AG09319 (cell line): ENCODE results near the gene LSS.

Source experiments
- DNase-seq: peaks from one replicate; pipeline ENCODE4 v3.0.0-alpha.2; 2010; ENCODE audit warnings: low read depth; ENCODE audit errors: extremely low read depth
- CTCF ChIP-seq: IDR thresholded peaks from 2 replicates; pipeline ENCODE4 v1.5.1; 2011; ENCODE audit warnings: low read depth, mild to moderate bottlenecking, inconsistent platforms, low read length, moderate library complexity

LSS gene

DNA sequence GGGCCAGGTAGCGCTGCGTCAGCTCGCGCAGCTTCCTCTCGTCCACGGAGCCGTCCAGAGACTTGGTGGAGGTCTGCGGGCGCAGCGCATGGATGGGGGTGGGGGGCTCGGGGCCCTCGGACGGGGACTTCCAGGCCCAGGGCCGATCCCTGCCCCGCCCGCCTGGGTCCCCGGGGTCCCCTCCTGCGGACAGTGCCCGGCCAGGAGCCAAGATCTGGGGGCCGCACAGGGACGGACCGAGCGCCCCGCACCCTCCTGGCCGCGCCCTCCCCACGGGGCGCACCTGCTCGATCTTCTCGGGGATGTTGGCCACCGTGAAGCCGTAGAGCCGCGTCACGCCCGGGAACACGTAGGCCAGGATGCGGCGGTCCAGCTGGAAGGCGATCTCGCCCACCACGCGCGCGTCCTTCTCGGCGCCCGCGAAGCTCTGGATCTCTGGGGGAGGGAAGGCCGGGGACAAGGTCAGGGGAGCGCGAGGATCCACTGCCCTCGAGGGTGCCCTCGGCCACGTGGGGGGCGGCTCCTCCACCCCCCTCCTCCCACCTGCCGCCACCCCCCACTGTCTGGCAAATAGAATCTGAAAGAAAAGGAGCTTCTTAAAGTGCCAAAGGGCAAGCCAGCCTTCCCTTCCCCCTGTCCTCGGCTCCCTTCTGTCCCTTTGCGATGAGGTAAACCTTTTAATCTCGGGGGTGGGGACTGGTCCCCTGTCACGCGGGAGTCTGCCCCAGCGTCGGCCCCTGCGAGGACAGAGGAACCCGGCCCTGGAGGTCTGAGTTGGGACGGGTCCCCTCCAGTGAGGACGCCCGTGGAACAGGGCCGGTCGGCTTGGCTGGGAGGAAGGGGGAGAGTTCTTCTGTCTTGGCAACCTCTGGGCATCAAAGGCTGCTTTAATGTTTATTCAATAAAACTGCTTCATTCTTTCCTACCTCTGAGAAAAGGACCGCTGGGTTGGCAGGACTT, 66.7 kb downstream of the LSS start:
- TF ChIP-seq CTCF = no peak
- no peak for DNase-seq

GRCh38 chr21:46160907-46161632, 67.5 kb downstream of the LSS start:
- DNase-seq = no peak
- TF ChIP-seq CTCF = no peak

DNA sequence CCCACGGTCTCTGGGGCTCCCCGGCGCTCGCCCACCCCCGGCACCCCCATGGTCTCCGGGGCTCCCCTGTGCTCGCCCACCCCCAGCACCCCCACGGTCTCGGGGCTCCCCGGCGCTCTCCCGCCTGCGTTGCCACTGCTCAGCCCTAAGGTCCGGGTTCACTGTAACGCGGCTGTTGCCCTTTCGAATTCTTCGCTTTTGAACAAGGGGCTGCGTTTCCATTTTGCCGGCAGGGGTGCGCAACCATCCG, 68.0 kb downstream of the LSS start:
- no peak for TF ChIP-seq CTCF
- DNase-seq = no peak

DNA sequence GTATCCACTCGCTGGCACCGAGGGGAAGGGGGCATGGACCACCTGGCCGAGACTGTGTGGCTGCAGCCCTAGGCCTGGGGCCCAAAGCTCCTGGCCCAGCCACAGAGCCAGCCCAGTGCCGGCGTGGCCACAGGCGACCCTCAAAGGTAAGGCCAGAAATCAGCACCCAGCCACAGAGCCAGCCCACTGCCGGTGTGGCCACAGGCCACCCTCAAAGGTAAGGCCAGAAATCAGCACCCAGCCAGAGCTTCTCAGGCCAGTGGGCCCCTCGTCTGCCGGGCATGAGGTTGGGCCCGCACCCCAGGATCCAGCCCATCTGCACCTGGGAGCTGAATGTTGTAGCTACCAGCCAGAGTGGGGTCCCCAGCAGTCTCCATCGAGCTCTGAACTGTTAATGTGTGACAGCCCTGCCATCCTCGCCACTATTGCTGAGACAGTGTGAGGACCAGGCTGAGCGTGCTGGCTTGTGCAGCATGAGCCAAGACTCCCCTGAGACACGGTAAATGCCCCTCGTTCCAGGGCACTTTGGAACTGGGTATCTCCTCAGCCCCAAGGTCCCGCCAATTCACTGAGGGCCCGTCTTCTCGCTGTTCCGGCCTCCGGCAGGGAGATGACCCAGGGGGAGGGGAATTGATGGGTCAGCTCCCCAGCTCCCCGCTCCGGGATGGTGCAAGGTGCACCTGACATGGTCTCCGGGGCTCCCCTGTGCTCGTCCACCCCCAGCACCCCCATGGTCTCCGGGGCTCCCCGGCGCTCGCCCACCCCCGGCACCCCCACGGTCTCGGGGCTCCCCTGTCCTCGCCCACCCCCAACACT, 68.5 kb downstream of the LSS start:
- no peak for DNase-seq
- no peak for TF ChIP-seq CTCF

DNA sequence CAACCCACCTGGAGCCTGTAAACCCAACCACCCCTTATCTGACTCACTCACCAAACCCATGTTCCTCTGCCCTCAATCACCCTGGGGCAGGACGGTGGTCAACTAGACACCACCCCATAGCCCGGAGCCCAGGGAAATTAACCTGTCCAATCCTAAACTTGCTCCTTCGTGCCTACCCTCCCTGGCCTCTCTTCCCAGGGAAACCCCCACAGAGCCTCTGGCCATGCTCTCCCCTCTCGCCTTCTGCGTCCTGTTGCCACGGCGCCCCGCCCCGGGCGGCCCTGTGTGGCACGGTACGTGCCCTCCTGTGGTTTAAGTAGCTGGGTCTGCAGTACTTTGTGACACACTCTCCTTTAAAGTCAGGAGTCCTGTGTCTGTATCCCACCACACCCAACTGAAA, 69.2 kb downstream of the LSS start:
- TF ChIP-seq CTCF = no peak

DNA sequence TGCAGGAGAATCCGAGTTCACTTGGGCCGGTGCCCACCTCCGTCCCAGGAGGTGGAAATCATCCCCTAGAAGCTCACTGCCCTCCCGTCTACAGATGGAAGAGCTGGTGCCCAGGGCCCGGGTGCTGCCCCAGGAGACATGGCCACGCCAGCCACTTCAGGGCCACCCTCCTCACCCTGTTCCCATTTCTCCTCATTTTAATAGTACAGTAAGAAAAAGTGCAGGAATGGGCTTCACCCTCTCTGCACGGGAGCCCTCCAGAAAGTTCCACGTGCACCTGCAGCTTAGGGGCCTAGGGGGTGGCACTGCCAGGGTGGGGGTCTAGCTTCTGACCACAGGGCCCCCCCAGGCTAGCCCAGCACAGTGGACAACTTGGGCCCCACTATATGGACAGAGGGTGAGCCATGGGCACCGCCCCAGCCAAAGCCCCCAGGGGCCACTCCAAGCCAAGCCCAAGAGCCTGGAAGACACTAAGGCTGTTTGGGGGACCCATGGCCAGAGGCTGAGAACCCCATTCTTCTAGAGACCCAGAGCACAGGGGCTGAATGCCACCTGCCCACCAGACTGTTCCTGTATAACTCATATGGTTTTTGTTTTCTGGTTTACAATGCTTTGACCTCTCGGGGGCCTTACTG, 69.8 kb downstream of the LSS start:
- DNase-seq = no peak
- no peak for TF ChIP-seq CTCF

More for the DNA sequence above, 69.2 kb downstream of the LSS start:
- no peak for DNase-seq
